Left lung (tissue), 10 donors: ENCODE measurements around the gene TRPM4. TPM values are rescaled to one million over a fixed set of nuclear protein-coding genes. Genes with fewer than 3 reads are reported as not detected.
A peak's percentile ranks its signal among the peaks of the same experiment; 100 is the strongest.

Experiments used
- ATAC-seq: fragments of 200-7000 bp; cut with Tn5 transposase; one replicate; pipeline ENCODE4 v1.9.1; 2020; ENCODE audit warnings: moderate library complexity
- DNase-seq, 4 donors: peaks; one replicate each; pipeline ENCODE4 v3.0.0-alpha.2; 2013 to 2020
- H3K27ac ChIP-seq, 2 donors: fragments of 200-600 bp; sonication (generic) in 1 of 2; one replicate each; pipeline versions ENCODE4 v1.5.0 to v1.8.0; 2020 to 2021
- H3K27me3 ChIP-seq, 2 donors: fragments of 200-600 bp; sonication (generic) in 1 of 2; one replicate each; pipeline versions ENCODE4 v1.5.0 to v1.8.0; 2020 to 2021
- H3K36me3 ChIP-seq, 2 donors: fragments of 200-600 bp; sonication (generic) in 1 of 2; one replicate each; pipeline versions ENCODE4 v1.5.0 to v1.8.0; 2020 to 2021
- H3K4me1 ChIP-seq, 2 donors: fragments of 200-600 bp; one replicate each; pipeline ENCODE4 v1.8.0; 2021
- H3K4me3 ChIP-seq, 2 donors: fragments of 200-600 bp; sonication (generic) in 1 of 2; one replicate each; pipeline versions ENCODE4 v1.5.0 to v1.8.0; 2020 to 2021; ENCODE audit warnings: mild to moderate bottlenecking in 1 of 2
- H3K9me3 ChIP-seq, 2 donors: fragments of 200-600 bp; sonication (generic) in 1 of 2; one replicate each; pipeline versions ENCODE4 v1.5.0 to v1.8.0; 2020 to 2021
- CTCF ChIP-seq, 2 donors: fragments of 200-600 bp; sonication (generic) in 1 of 2; IDR thresholded peaks; one replicate each; pipeline versions ENCODE4 v1.5.0 to v1.8.0; 2021; ENCODE audit warnings: antibody characterized with exemption in 2 of 2
- intact Hi-C, 2 donors: fragments of 100-400 bp; cut with DNase I; formaldehyde crosslinking; loops; one replicate each; pipeline versions ENCODE4 v1.11.2 to v1.14.2; 2022
- polyA plus RNA-seq, 6 donors: library from polyadenylated mRNA; unstranded; fragments of 120-200 nt; gene quantifications; one replicate each; pipeline ENCODE4 v1.2.1, GENCODE V29; 2013; ENCODE audit not compliant: insufficient read length in 6 of 6
- total RNA-seq, 2 donors: library from RNA; stranded (reverse); fragmentation: NEBNext Ultra II Directional; extraction: Animal tissue kit (Norgen Biotek cat#: 25700); gene quantifications; one replicate each; pipeline ENCODE4 v1.2.1, GENCODE V29; 2021
- donor health status: DM: no; HTN: yes; CAD: no.
- donor health status: DM: no; HTN: no; CAD: no.

Gene TRPM4
- total and polyA plus RNA-seq, 8 donors, result 14.3 to 61.7 (median 29.7) TPM

GRCh38 chr19:49165111-49165750 is 7.6 kb downstream of the TRPM4 start:
- H3K9me3 ChIP-seq, result no peaks in the 10 kb centered on the region
- ATAC-seq, result peak; percentile 83
- TF ChIP-seq CTCF (IDR thresholded peaks at IDR 0.05), result no peak
- H3K4me1 ChIP-seq, result peaks cover 0 to 10% of the 10 kb centered on the region in 2 donors
- no peak overlapping the region for H3K4me3 ChIP-seq
- intact Hi-C loops, result no loop called here
- peak overlapping the region; percentile 51 to 70 for H3K27ac ChIP-seq
- H3K27me3 ChIP-seq, result no peaks in the 10 kb centered on the region
- H3K36me3 ChIP-seq, result peaks cover 0 to 5% of the 10 kb centered on the region in 2 donors
- no peak for DNase-seq

- Histone ChIP-seq H3K9me3 (no peaks in the 10 kb centered on the region), H3K4me1 (peaks cover 0 to 10% of the 10 kb centered on the region in 2 donors), H3K27me3 (no peaks in the 10 kb centered on the region), H3K27ac (peak overlapping the region; percentile 51 to 70), H3K4me3 (no peak overlapping the region), H3K36me3 (peaks cover 0 to 7% of the 10 kb centered on the region in 2 donors)
- no peak for TF ChIP-seq CTCF (IDR thresholded peaks at IDR 0.05)
- DNase-seq, result no peak
- ATAC-seq, result no peak
- intact Hi-C loops, result no loop called here
These were observed 8.3 kb downstream of the TRPM4 start for GRCh38 chr19:49165865-49166301.

- Histone ChIP-seq H3K27ac (no peak overlapping the region), H3K4me1 (peaks cover 0 to 10% of the 10 kb centered on the region in 2 donors), H3K9me3 (no peaks in the 10 kb centered on the region), H3K4me3 (no peak overlapping the region), H3K27me3 (no peaks in the 10 kb centered on the region), H3K36me3 (peaks cover 0 to 26% of the 10 kb centered on the region in 2 donors)
- intact Hi-C loops, result no loop called here
- TF ChIP-seq CTCF (IDR thresholded peaks at IDR 0.05), result no peak
- no peak for DNase-seq
- no peak for ATAC-seq
These were observed 10.3 kb downstream of the TRPM4 start for GRCh38 chr19:49167857-49168409.

GRCh38 chr19:49168421-49168820 is 10.8 kb downstream of the TRPM4 start:
- DNase-seq, result no peak
- Histone ChIP-seq H3K9me3 (no peaks in the 10 kb centered on the region), H3K36me3 (peaks cover 0 to 31% of the 10 kb centered on the region in 2 donors), H3K27ac (no peak overlapping the region), H3K4me1 (peaks cover 0 to 10% of the 10 kb centered on the region in 2 donors), H3K4me3 (no peak overlapping the region), H3K27me3 (no peaks in the 10 kb centered on the region)
- ATAC-seq, result no peak
- intact Hi-C loops, result no loop called here
- TF ChIP-seq CTCF (IDR thresholded peaks at IDR 0.05), result no peak

- TF ChIP-seq CTCF (IDR thresholded peaks at IDR 0.05), result no peak
- Histone ChIP-seq H3K9me3 (no peaks in the 10 kb centered on the region), H3K36me3 (peaks cover 0 to 40% of the 10 kb centered on the region in 2 donors), H3K27me3 (no peaks in the 10 kb centered on the region), H3K4me1 (no peaks in the 10 kb centered on the region), H3K4me3 (no peak overlapping the region), H3K27ac (no peak overlapping the region)
- intact Hi-C loops, result no loop called here
- ATAC-seq, result no peak
- no peak for DNase-seq
These were observed 15.6 kb downstream of the TRPM4 start for GRCh38 chr19:49173198-49173597.
